ENCODE data around the gene MYBPH. TPM values are rescaled to one million over a fixed set of nuclear protein-coding genes. Genes with fewer than 3 reads are reported as not detected.

Gene MYBPH
- total and polyA plus RNA-seq, 2 of the 13 experiments (the other 11 are each of a cell fraction or from before 2014, with no cell fraction given), result not detected

GRCh38 chr1:203176273-203177035, 828 bp upstream of the MYBPH start:
- TF ChIP-seq, protein P1, sequence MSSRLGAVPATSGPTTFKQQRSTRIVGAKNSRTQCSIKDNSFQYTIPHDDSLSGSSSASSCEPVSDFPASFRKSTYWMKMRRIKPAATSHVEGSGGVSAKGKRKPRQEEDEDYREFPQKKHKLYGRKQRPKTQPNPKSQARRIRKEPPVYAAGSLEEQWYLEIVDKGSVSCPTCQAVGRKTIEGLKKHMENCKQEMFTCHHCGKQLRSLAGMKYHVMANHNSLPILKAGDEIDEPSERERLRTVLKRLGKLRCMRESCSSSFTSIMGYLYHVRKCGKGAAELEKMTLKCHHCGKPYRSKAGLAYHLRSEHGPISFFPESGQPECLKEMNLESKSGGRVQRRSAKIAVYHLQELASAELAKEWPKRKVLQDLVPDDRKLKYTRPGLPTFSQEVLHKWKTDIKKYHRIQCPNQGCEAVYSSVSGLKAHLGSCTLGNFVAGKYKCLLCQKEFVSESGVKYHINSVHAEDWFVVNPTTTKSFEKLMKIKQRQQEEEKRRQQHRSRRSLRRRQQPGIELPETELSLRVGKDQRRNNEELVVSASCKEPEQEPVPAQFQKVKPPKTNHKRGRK (CRISPR knock-in tag; IDR thresholded peaks at IDR 0.05), result no peak
- no peak for TF ChIP-seq MED8 (CRISPR knock-in tag; IDR thresholded peaks at IDR 0.05; ENCODE audit: insufficient replicate concordance)
- no peak for TF ChIP-seq GLI4 (CRISPR knock-in tag; IDR thresholded peaks at IDR 0.05; ENCODE audit: borderline replicate concordance)
- peaks cover 20% of the 10 kb centered on the region for H3K4me1 ChIP-seq (ENCODE audit: insufficient read depth, low read length)
- DNase-seq (ENCODE audit: low spot score), result no peak
- POLR2A ChIA-PET, result no interaction called here
- 0 out of 2 replicates have a peak, but pooled peaks cover 4% of the 10 kb centered on the region for H4K20me1 ChIP-seq (ENCODE audit: insufficient read depth, low read length)
- CTCF ChIA-PET (ENCODE audit: low intra/inter-chr PET ratio, low total read pairs), result no interaction called here
- no peak overlapping the region for H3K9ac ChIP-seq (ENCODE audit: insufficient read depth, low read depth, low read length)
- in situ Hi-C loops (cut with HindIII; ENCODE audit: extremely low pct_ligation_motif_present, low pct_unique_long_range_greater_than_20kb) (no loop called here), intact Hi-C loops (cut with micrococcal nuclease; ENCODE audit: unreplicated experiment) (no loop called here)
- no peaks in the 10 kb centered on the region for H3K9me3 ChIP-seq (ENCODE audit: low read length)
- ATAC-seq, result no peak
- peaks cover 2 to 6% of the 10 kb centered on the region in 2 experiments; a peak in 3 of 5 replicates for H3K27me3 ChIP-seq (ENCODE audit: control insufficient read depth in 1 of 2, insufficient read depth in 2 of 2, low read length in 2 of 2)
- H3K4me2 ChIP-seq (ENCODE audit: low read depth, low read length), result no peak overlapping the region
- no peak overlapping the region for H3K27ac ChIP-seq (ENCODE audit: extremely low read length, insufficient read depth, low read length)
- no peaks in the 10 kb centered on the region for H3K36me3 ChIP-seq (replicated peaks in 1 of 2; ENCODE audit: control insufficient read depth in 1 of 2, insufficient read depth in 2 of 2, low read length in 2 of 2)
- no peak overlapping the region for H3K4me3 ChIP-seq (replicated peaks in 1 of 3; ENCODE audit: insufficient read depth in 1 of 3, low read depth in 2 of 3, low read length in 3 of 3)
- WGBS (ENCODE audit: low lambda C conversion rate), result 93% methylated on average over 4 of the region's 9 CpGs
- BruUV-seq (replicated peaks), result no TSS peak
- no peak for FAIRE-seq
- H2AFZ ChIP-seq (ENCODE audit: low read length), result no peak overlapping the region
- H3K79me2 ChIP-seq (ENCODE audit: insufficient read depth, low read length), result no peaks in the 10 kb centered on the region

DNA sequence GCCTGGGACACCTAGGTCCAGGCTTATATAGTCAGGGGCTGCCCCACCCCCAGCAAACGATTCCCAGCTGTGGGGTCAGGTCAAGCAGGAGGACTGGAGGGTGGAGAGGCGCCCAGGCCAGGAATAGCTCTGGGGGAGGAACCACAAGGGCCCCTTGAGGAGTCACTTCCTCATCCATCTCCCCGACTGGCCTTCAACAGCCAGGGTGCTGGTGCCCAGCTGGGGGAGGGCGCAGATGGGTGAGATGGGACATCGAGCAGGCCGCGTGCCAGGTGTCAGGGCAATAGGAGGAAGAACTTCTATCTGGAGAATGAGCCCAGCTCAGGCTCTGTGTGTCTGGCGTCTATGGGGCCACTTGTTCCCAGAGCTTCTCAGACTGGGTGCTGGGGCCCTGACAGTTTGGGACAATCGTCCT, 208 bp upstream of the MYBPH start:
- Histone ChIP-seq H3K79me2 (ENCODE audit: insufficient read depth, low read length) (no peaks in the 10 kb centered on the region), H4K20me1 (ENCODE audit: insufficient read depth, low read length) (0 out of 2 replicates have a peak, but pooled peaks cover 4% of the 10 kb centered on the region), H3K27ac (ENCODE audit: extremely low read length, insufficient read depth, low read length) (no peak overlapping the region), H3K4me1 (ENCODE audit: insufficient read depth, low read length) (peaks cover 20% of the 10 kb centered on the region), H3K27me3 (ENCODE audit: control insufficient read depth in 1 of 2, insufficient read depth in 2 of 2, low read length in 2 of 2) (peaks cover 2 to 6% of the 10 kb centered on the region in 2 experiments; a peak in 3 of 5 replicates), H3K36me3 (replicated peaks in 1 of 2; ENCODE audit: control insufficient read depth in 1 of 2, insufficient read depth in 2 of 2, low read length in 2 of 2) (no peaks in the 10 kb centered on the region), H3K4me2 (ENCODE audit: low read depth, low read length) (no peak overlapping the region), H3K4me3 (replicated peaks in 1 of 3; ENCODE audit: insufficient read depth in 1 of 3, low read depth in 2 of 3, low read length in 3 of 3) (no peak overlapping the region), H3K9ac (ENCODE audit: insufficient read depth, low read depth, low read length) (no peak overlapping the region), H3K9me3 (ENCODE audit: low read length) (no peaks in the 10 kb centered on the region), H2AFZ (ENCODE audit: low read length) (no peak overlapping the region)
- FAIRE-seq (no peak), ATAC-seq (no peak), DNase-seq (ENCODE audit: low spot score) (no peak)
- CTCF ChIA-PET (ENCODE audit: low intra/inter-chr PET ratio, low total read pairs), result no interaction called here
- in situ Hi-C loops (cut with HindIII; ENCODE audit: extremely low pct_ligation_motif_present, low pct_unique_long_range_greater_than_20kb) (no loop called here), intact Hi-C loops (cut with micrococcal nuclease; ENCODE audit: unreplicated experiment) (no loop called here)
- POLR2A ChIA-PET, result no interaction called here
- 46% methylated on average over 7 of the region's 9 CpGs for WGBS (ENCODE audit: low lambda C conversion rate)
- BruUV-seq (replicated peaks), result no TSS peak
- TF ChIP-seq ZBTB21 (CRISPR knock-in tag; IDR thresholded peaks at IDR 0.05), result no peak
- TF ChIP-seq ZNF552 (CRISPR knock-in tag; IDR thresholded peaks at IDR 0.05; ENCODE audit: borderline replicate concordance), result no peak
- no peak for TF ChIP-seq BRD4 (CRISPR knock-in tag; IDR thresholded peaks at IDR 0.05)
- TF ChIP-seq PRDM10 (CRISPR knock-in tag; IDR thresholded peaks at IDR 0.05; ENCODE audit: low read depth), result no peak
- TF ChIP-seq ZFP41 (CRISPR knock-in tag; IDR thresholded peaks at IDR 0.05; ENCODE audit: borderline replicate concordance), result no peak
- TF ChIP-seq, protein P2, sequence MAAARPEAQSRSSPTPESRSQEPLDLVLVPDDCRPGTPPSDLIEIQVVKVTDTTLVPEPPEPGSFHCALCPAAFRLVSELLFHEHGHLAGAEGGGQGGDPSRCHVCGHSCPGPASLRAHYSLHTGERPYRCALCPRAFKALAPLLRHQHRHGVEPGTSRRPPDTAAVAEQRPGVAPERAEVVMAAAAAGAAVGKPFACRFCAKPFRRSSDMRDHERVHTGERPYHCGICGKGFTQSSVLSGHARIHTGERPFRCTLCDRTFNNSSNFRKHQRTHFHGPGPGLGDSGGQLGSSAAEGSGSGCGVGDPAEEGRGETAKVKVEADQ (CRISPR knock-in tag; IDR thresholded peaks at IDR 0.05; ENCODE audit: borderline replicate concordance), result no peak
- no peak for TF ChIP-seq CBX2 (IDR thresholded peaks at IDR 0.05; ENCODE audit: low read depth, low read length)
- TF ChIP-seq CBX2 (CRISPR knock-in tag; IDR thresholded peaks at IDR 0.05; ENCODE audit: low read depth), result no peak

Measured in HepG2 (cell line).